DOHH2 (cell line): Measurements from ENCODE around the gene MESD.

ENCODE experiments used
- H3F3A ChIP-seq: fragments of 200-600 bp; sonication (generic), shearing (Covaris generic); 2 replicates; pipeline ENCODE4 v1.6.0; 2016; ENCODE audit warnings: antibody characterized with exemption, mild to moderate bottlenecking; ENCODE audit not compliant: control insufficient read depth, insufficient read depth
- H3K27ac ChIP-seq: fragments of 200-600 bp; sonication (generic); 2 replicates; pipeline ENCODE4 v1.5.1; 2014; ENCODE audit warnings: low read depth, mild to moderate bottlenecking, low read length, moderate library complexity
- H3K27me3 ChIP-seq: fragments of 200-600 bp; sonication (generic); 2 replicates; pipeline ENCODE4 v1.6.1; 2014; ENCODE audit warnings: mild to moderate bottlenecking, low read length, mixed read lengths; ENCODE audit not compliant: control insufficient read depth
- H3K36me3 ChIP-seq: fragments of 200-600 bp; sonication (generic); 2 replicates; pipeline ENCODE4 v1.6.1; 2014; ENCODE audit warnings: mild to moderate bottlenecking, low read length, moderate library complexity, mixed read lengths; ENCODE audit not compliant: control insufficient read depth
- H3K4me1 ChIP-seq: fragments of 200-600 bp; sonication (generic); 2 replicates; pipeline ENCODE4 v1.6.1; 2014; ENCODE audit warnings: mild to moderate bottlenecking, low read length, mixed read lengths; ENCODE audit not compliant: control insufficient read depth
- H3K4me2 ChIP-seq: fragments of 200-600 bp; sonication (generic); 2 replicates; pipeline ENCODE4 v1.6.0; 2014; ENCODE audit warnings: mild to moderate bottlenecking, low read length, moderate library complexity
- H3K4me3 ChIP-seq: fragments of 200-600 bp; sonication (generic); 2 replicates; pipeline ENCODE4 v1.5.1; 2014; ENCODE audit warnings: mild to moderate bottlenecking, low read length, mixed read lengths
- H3K79me2 ChIP-seq: fragments of 200-600 bp; sonication (generic); 2 replicates; pipeline ENCODE4 v1.6.1; 2014; ENCODE audit warnings: mild to moderate bottlenecking, low read length, mixed read lengths; ENCODE audit not compliant: control insufficient read depth
- H3K9me2 ChIP-seq: fragments of 200-600 bp; sonication (generic); replicated peaks from 2 replicates; pipeline ENCODE4 v1.6.1; 2014; ENCODE audit warnings: mild to moderate bottlenecking, low read length, mixed read lengths; ENCODE audit not compliant: control insufficient read depth
- H3K9me3 ChIP-seq: fragments of 200-600 bp; sonication (generic); 2 replicates; pipeline ENCODE4 v1.6.1; 2014; ENCODE audit warnings: antibody characterized with exemption, low read length, mixed read lengths; ENCODE audit not compliant: control insufficient read depth, insufficient read depth
- H4K20me1 ChIP-seq: fragments of 200-600 bp; sonication (generic); 2 replicates; pipeline ENCODE4 v1.6.0; 2014; ENCODE audit warnings: low read depth, mild to moderate bottlenecking, antibody characterized with exemption, low read length, moderate library complexity; ENCODE audit not compliant: control insufficient read depth, insufficient read depth
- CTCF ChIP-seq: fragments of 200-600 bp; sonication (generic); IDR thresholded peaks from one replicate; pipeline ENCODE4 v1.5.1; 2014; ENCODE audit warnings: antibody characterized with exemption, mild to moderate bottlenecking, low read depth, low read length; ENCODE audit not compliant: poor library complexity, severe bottlenecking
- EZH2phosphoT487 ChIP-seq: fragments of 200-600 bp; sonication (generic); IDR thresholded peaks from 2 replicates; pipeline ENCODE4 v1.6.1; 2017; ENCODE audit warnings: borderline replicate concordance, mild to moderate bottlenecking, antibody characterized with exemption, low read length, moderate library complexity, mixed read lengths

Gene MESD

GRCh38 chr15:80920271-80920699 is 69.3 kb downstream of the MESD start:
- Histone ChIP-seq H3F3A (no peaks in the 10 kb centered on the region), H3K79me2 (no peaks in the 10 kb centered on the region), H3K9me3 (no peaks in the 10 kb centered on the region), H3K27me3 (no peaks in the 10 kb centered on the region), H3K36me3 (no peaks in the 10 kb centered on the region), H3K4me2 (no peak overlapping the region), H3K4me1 (no peaks in the 10 kb centered on the region), H4K20me1 (no peaks in the 10 kb centered on the region), H3K4me3 (no peak overlapping the region), H3K9me2 (no peaks in the 10 kb centered on the region), H3K27ac (no peak overlapping the region)
- TF ChIP-seq CTCF = no peak
- no peak for TF ChIP-seq EZH2phosphoT487

- H3K79me2 ChIP-seq = no peaks in the 10 kb centered on the region
- no peak overlapping the region for H3K27ac ChIP-seq
- no peaks in the 10 kb centered on the region for H3K4me1 ChIP-seq
Observed at GRCh38 chr15:80918196-80918783, 71.3 kb downstream of the MESD start.

GRCh38 chr15:80916056-80916455 is 73.6 kb downstream of the MESD start:
- Histone ChIP-seq H3K4me2 (no peak overlapping the region), H4K20me1 (no peaks in the 10 kb centered on the region), H3K4me1 (no peaks in the 10 kb centered on the region), H3K27me3 (no peaks in the 10 kb centered on the region), H3K9me3 (no peaks in the 10 kb centered on the region), H3F3A (no peaks in the 10 kb centered on the region), H3K27ac (no peak overlapping the region), H3K4me3 (no peak overlapping the region), H3K36me3 (no peaks in the 10 kb centered on the region), H3K79me2 (no peaks in the 10 kb centered on the region), H3K9me2 (no peaks in the 10 kb centered on the region)
- TF ChIP-seq CTCF (no peak), EZH2phosphoT487 (no peak)

More at GRCh38 chr15:80918196-80918783, 71.3 kb downstream of the MESD start:
- Histone ChIP-seq H3K4me2 (no peak overlapping the region), H3F3A (no peaks in the 10 kb centered on the region), H4K20me1 (no peaks in the 10 kb centered on the region), H3K27me3 (no peaks in the 10 kb centered on the region), H3K36me3 (no peaks in the 10 kb centered on the region), H3K9me3 (no peaks in the 10 kb centered on the region), H3K9me2 (no peaks in the 10 kb centered on the region), H3K4me3 (no peak overlapping the region)
- no peak for TF ChIP-seq EZH2phosphoT487
- no peak for TF ChIP-seq CTCF
